ENCODE results near the gene OR52A1.
"Not testable (repeated sequence)": the region's sequence is repeated elsewhere in the genome, so short reads cannot be mapped to it uniquely, and the experiment has no call there.

Gene OR52A1

GRCh38 chr11:5154657-5155056 is at the start of gene OR52A1:
TSS of gene OR52A1 (minus strand) at chr11:5154757. CDS start at chr11:5152369, 2,388 bp downstream.
- DNase-seq (ENCODE audit: extremely low spot score, insufficient read length, low read depth): no peak
- no peak for FAIRE-seq

GRCh38 chr11:5203366-5203765 is 48.8 kb upstream of the OR52A1 start:
- FAIRE-seq (no peak), DNase-seq (ENCODE audit: extremely low spot score, insufficient read length, low read depth) (no peak)

GRCh38 chr11:5200582-5200981 is 46.0 kb upstream of the OR52A1 start, which contains the start of gene OR51V1:
TSS of gene OR51V1 (minus strand) at chr11:5200682. CDS start at chr11:5200682, 0 bp downstream.
- FAIRE-seq (no peak), DNase-seq (ENCODE audit: extremely low spot score, insufficient read length, low read depth) (no peak)

- no peak for DNase-seq (ENCODE audit: extremely low spot score, insufficient read length, low read depth)
- FAIRE-seq: no peak
Measured at GRCh38 chr11:5198285-5198684, 43.7 kb upstream of the OR52A1 start.

GRCh38 chr11:5197536-5197935 is 43.0 kb upstream of the OR52A1 start:
- no peak for DNase-seq (ENCODE audit: extremely low spot score, insufficient read length, low read depth)
- no peak for FAIRE-seq

- no peak for DNase-seq (ENCODE audit: extremely low spot score, insufficient read length, low read depth)
- FAIRE-seq: no peak
Measured at GRCh38 chr11:5196731-5197130, 42.2 kb upstream of the OR52A1 start.

- FAIRE-seq (no peak), DNase-seq (ENCODE audit: extremely low spot score, insufficient read length, low read depth) (no peak)
Measured at GRCh38 chr11:5196067-5196466, 41.5 kb upstream of the OR52A1 start.

GRCh38 chr11:5192738-5193137 is 38.2 kb upstream of the OR52A1 start:
- DNase-seq (ENCODE audit: extremely low spot score, insufficient read length, low read depth) (no peak), FAIRE-seq (no peak)

- FAIRE-seq (no peak), DNase-seq (ENCODE audit: extremely low spot score, insufficient read length, low read depth) (no peak)
Measured at GRCh38 chr11:5188201-5188600, 33.6 kb upstream of the OR52A1 start.

GRCh38 chr11:5178046-5178837 is 23.7 kb upstream of the OR52A1 start:
- FAIRE-seq (no peak), DNase-seq (ENCODE audit: extremely low spot score, insufficient read length, low read depth) (no peak)

- DNase-seq (ENCODE audit: extremely low spot score, insufficient read length, low read depth) (no peak), FAIRE-seq (no peak)
Measured at GRCh38 chr11:5174934-5175333, 20.4 kb upstream of the OR52A1 start.

GRCh38 chr11:5171856-5172255 is 17.3 kb upstream of the OR52A1 start:
- FAIRE-seq: no peak
- DNase-seq (ENCODE audit: extremely low spot score, insufficient read length, low read depth): no peak

GRCh38 chr11:5165898-5166297 is 11.3 kb upstream of the OR52A1 start:
- not testable (repeated sequence) for FAIRE-seq; DNase-seq (ENCODE audit: extremely low spot score, insufficient read length, low read depth)

GRCh38 chr11:5164807-5165206 is 10.2 kb upstream of the OR52A1 start:
- DNase-seq (ENCODE audit: extremely low spot score, insufficient read length, low read depth); FAIRE-seq: not testable (repeated sequence)

- DNase-seq (ENCODE audit: extremely low spot score, insufficient read length, low read depth); FAIRE-seq: not testable (repeated sequence)
Measured at GRCh38 chr11:5161045-5161444, 6.5 kb upstream of the OR52A1 start.

GRCh38 chr11:5160217-5160616 is 5.7 kb upstream of the OR52A1 start:
- DNase-seq (ENCODE audit: extremely low spot score, insufficient read length, low read depth); FAIRE-seq: not testable (repeated sequence)

GRCh38 chr11:5159806-5160205 is 5.2 kb upstream of the OR52A1 start:
- no peak for DNase-seq (ENCODE audit: extremely low spot score, insufficient read length, low read depth)
- FAIRE-seq: no peak

- no peak for FAIRE-seq
- no peak for DNase-seq (ENCODE audit: extremely low spot score, insufficient read length, low read depth)
Measured at GRCh38 chr11:5153574-5154431, 754 bp downstream of the OR52A1 start.

- FAIRE-seq (no peak), DNase-seq (ENCODE audit: extremely low spot score, insufficient read length, low read depth) (no peak)
Measured at GRCh38 chr11:5151713-5152153, 2.8 kb downstream of the OR52A1 start.

GRCh38 chr11:5144206-5144605 is 10.4 kb downstream of the OR52A1 start:
- FAIRE-seq; DNase-seq (ENCODE audit: extremely low spot score, insufficient read length, low read depth): not testable (repeated sequence)

- no peak for FAIRE-seq
- DNase-seq (ENCODE audit: extremely low spot score, insufficient read length, low read depth): no peak
Measured at GRCh38 chr11:5137996-5138395, 16.6 kb downstream of the OR52A1 start, which contains the start of gene OR52A5. TSS of gene OR52A5 (minus strand) at chr11:5138356. CDS start at chr11:5132642, 5,714 bp downstream.
